IPS-NIHi7 (cell line): Measurements from ENCODE around the gene RBFOX1.

Experiments used
- DNase-seq: peaks from one replicate; pipeline ENCODE4 v3.0.0; 2012; ENCODE audit warnings: mixed read lengths; ENCODE audit errors: extremely low spot score

Gene RBFOX1

GRCh38 chr16:7419441-7419840 lies 86.8 kb downstream of the RBFOX1 start:
- no peak for DNase-seq

- no peak for DNase-seq
Observed at GRCh38 chr16:7420079-7420478, 87.4 kb downstream of the RBFOX1 start.

DNA sequence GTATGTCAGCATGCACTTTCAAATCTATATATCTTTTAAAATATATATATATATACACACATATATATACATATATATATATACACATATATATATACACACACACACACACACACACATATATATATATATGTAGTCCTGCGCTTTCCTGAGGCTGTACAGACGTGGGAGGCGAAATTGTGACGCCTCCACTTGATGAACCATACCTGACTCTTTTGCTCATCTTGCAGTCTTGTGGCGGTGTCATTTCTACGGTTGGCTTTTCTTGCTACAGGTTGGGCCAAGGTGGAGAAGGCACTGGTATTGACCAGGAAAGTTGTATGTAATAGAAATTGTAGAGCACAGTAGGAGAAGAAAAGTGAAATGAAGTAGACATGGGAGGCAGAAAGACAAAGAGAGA lies 88.2 kb downstream of the RBFOX1 start:
- no peak for DNase-seq

GRCh38 chr16:7421578-7421977 lies 88.9 kb downstream of the RBFOX1 start:
- no peak for DNase-seq

GRCh38 chr16:7422036-7422888 lies 89.6 kb downstream of the RBFOX1 start:
- no peak for DNase-seq

DNA sequence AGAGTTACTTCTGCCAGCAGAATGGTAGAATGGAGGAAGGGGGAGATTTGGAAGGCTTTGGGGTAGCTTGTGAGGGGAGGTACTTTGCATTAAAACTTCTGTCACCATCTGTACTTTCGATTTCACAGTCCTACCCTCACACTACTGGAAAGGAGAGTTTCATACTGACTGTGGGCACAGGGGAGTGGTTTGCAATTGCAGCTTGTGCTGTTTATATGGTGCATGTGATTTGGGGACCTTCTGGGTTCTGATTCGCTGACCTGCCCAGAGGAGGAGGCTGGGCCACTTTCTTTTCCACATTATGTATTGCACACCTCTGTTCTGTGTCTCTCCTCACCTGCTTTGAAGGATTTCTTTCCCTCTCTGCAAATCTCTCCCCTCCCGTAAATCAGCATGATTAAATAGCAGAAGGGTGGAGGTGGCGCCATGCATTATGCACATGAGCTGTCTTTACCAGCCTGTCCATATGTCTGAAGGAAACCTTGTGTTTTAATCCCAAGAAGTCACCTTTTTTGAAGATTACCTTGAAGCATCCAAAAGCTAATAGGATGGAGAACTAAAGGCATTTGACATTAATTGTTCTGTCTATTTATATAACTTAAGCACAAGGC lies 90.9 kb downstream of the RBFOX1 start:
- no peak for DNase-seq

DNA sequence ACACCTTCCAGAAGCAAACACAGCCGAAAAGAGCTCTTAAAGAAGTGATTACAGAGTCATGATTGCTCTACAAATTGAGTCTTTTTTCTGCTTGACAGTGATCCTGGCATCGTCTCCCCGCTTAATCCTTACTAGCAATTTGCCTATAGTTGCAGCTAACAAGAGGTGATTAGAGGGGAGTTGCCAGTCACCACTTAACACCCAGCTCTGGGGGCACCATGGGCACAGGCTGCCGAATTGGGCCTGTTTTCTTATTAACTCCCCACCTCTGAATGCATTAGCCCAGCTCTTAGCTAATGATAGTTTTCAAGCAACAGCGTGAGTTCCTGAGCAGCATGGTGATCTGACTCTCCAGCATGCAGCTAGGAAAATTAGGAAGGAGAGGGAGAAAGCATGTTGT lies 93.5 kb downstream of the RBFOX1 start:
- no peak for DNase-seq

- no peak for DNase-seq
Observed at GRCh38 chr16:7431723-7432122, 99.1 kb downstream of the RBFOX1 start.

DNA sequence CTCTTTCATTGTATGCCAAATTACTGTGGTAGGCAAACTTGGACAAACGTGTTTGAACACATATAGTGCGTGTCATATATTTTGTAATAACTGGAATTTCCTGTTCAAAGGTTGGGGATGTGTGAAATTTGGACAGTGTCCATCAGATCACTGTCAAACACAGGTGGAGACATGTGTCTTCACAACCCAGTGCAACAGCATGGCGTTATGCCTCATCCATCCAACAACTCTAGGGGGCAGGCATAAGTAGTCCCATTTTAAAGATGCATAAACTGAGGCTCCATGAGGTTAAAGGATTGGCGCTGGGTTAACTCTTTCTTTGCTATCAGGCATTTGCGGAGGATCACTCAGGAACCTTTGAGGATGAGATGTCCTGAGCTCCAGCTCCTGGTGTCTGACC lies 103.7 kb downstream of the RBFOX1 start:
- no peak for DNase-seq

DNA sequence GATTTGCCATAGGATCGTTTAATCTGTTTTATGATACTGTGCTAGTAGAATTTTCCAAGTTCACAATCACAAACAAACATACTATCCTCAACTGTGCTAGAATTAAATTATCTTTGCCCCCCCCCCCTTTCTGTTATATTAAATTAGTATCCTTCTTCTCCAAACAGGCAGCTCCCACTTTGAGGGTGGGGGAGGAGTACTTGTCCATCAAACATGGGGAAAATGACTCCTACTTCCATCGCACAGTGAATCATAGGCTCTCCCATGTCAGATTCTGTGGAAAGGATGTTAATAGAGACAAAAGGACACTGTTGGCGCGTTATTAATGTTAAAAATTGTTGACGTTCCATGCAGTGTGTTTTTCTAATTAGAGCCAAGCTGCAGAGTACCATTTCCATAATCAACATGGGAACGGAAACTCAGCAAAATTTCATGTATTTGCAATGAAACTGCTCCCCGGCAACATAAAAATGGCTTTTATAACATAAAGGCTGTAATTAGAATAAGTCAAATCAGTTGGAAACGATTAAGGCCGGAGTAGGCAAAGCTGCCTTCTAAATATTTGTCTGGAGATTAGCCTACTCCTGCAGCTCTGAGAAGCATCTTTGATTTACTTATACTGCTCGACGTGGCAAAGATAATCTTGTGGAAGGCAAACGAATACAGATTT lies 104.6 kb downstream of the RBFOX1 start:
- no peak for DNase-seq

DNA sequence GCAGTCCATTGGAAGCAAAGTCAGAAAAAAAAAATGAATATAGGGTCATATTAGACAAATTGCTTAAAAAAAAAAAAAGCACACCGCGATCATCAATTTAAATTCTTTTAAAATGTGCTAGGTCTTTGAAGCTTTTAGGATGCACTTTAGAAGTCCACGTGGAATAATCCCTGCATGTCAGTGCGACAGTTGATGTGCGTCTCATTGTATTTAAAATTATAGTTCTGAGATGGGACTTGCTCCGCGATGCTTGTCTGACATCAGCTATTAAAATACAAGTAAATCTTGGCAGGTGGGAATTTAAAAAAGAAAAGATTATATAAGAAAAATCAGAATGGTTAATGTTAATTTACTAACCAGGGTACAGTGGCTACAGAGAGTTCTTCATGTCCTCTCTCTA lies 105.2 kb downstream of the RBFOX1 start:
- DNase-seq = no peak

DNA sequence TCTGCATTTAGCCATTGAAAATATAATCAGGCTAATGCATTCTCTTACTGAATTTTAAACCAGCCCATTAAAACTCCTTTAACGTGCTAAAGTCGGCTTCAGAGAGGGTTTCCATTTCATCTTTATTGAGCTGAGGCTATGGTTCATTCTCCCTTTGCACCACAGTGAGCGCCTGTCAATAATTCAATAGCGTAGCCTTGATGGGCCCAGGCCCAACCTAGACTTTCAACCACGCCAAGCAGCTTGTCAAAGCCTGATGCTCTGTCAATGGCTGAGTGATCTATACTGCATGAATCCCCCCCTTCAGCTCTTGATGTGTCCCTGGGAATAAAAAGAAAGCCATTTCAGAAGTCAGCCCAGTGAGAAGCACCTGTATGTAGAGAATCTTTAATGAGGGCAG lies 106.0 kb downstream of the RBFOX1 start:
- DNase-seq = no peak

DNA sequence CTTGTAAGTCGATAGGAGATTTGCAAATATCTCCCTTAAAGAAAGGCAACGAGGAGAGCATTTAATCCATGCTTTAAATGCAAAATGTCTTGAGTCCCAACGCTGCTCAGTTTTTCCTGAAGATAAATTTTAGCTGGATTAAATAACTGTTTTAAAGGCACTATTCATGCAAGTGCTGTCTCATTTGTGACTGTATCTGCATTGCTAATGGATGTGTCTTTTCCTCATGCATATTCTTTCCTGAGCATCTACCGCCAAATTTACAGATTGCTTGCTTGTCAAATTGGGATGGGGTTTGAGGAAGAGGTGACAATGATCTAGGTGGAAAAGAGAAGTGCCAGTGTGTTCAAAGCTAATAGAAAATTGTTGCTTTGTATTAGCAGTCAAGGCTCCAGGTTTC lies 106.9 kb downstream of the RBFOX1 start:
- no peak for DNase-seq

- DNase-seq = no peak
Observed at GRCh38 chr16:7440886-7441400, 108.3 kb downstream of the RBFOX1 start.

GRCh38 chr16:7442050-7442449 lies 109.4 kb downstream of the RBFOX1 start:
- DNase-seq = no peak

GRCh38 chr16:7443142-7443541 lies 110.5 kb downstream of the RBFOX1 start:
- no peak for DNase-seq

DNA sequence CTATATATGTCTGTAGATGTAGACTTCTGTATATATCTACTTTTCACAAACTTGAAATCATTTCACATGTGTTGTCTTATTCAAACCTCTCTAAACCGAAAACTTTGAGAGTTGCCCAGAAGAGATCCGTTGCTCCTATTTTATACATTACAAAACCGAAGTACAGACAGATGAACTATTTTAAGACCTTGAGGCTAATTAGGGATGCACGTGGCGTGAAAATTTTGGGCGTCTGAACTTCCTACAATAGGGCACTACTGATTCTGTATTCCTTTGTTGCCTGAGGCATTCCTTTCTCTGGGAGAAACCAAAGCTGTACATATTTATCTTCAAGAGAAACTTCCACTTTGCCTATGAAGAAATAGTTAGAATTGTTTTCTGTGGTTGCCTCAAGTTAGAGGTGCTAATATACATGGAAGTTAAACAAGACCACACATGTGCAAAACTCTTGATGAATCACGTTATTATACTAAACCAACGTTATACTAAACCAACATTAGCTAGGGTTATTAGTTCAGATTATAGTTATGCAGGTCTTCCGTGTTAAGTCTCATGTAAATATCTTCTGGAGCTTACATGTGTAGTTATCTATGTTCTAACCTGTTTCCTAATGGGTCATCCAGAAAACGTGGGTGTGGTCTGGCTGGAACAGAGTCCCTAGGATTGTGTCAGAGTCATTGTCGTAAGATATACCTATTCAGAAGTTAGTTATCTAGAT lies 111.2 kb downstream of the RBFOX1 start:
- DNase-seq = no peak

GRCh38 chr16:7449306-7449705 lies 116.7 kb downstream of the RBFOX1 start:
- DNase-seq = no peak

- DNase-seq = no peak
Observed at GRCh38 chr16:7449808-7450207, 117.2 kb downstream of the RBFOX1 start.

DNA sequence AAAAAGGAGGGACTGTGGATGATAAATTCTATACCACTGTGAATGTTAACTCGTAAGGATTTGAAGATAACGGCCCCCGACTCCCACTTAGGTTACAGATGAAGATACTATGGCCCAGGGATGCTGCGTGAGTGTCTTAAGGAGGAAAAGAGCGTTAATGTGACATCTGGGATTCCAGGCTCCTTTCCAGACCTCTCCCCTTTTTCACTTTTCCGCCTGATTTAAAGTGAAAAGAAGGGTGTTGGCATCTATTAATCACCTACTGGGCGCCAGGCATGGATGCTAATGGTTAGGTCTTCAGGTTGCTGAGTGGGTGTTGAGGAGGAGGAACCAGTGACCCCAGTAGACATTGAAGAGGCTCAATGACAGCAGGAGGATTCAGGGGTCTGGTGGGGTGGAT lies 117.8 kb downstream of the RBFOX1 start:
- DNase-seq = no peak

- no peak for DNase-seq
Observed at GRCh38 chr16:7452090-7452489, 119.4 kb downstream of the RBFOX1 start.

DNA sequence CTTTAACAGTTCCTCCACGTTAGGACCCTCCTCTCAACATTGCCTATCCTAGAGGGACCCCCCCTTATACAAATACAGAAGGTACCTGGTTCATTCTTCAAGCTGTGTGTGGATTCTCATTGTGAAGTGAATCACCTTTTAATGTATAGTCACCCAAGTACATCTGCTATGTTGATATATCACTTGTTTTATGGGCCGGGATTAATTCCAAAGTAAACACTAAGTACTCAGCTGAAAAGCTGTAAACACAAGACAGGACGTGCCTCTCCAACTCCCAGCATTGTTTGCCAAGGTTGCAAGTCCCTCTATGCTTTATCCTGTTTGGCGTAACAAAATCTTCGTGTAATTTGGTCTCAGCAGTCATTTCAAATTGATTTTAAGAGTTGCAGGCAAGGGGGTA lies 123.6 kb downstream of the RBFOX1 start:
- no peak for DNase-seq
